Breast epithelium (tissue), 4 donors: Measurements from ENCODE around the gene OR5W2. TPM values are rescaled to one million over a fixed set of nuclear protein-coding genes. Genes with fewer than 3 reads are reported as not detected.
A peak's percentile ranks its signal among the peaks of the same experiment; 100 is the strongest.
"Not testable (repeated sequence)": the region's sequence is repeated elsewhere in the genome, so short reads cannot be mapped to it uniquely, and the experiment has no call there.

Experiments
- DNase-seq, 2 donors: peaks; one replicate each; pipeline ENCODE4 v3.0.0-alpha.2; 2019; ENCODE audit warnings: low spot score in 2 of 2
- H3K27ac ChIP-seq, 2 donors: fragments of 200-600 bp; sonication (generic) in 1 of 2; one replicate each; pipeline ENCODE4 v1.5.1; 2016 to 2019; ENCODE audit warnings: mild to moderate bottlenecking in 1 of 2
- H3K27me3 ChIP-seq, 2 donors: fragments of 200-600 bp; sonication (generic) in 1 of 2; one replicate each; pipeline versions ENCODE4 v1.5.1 to v1.6.0; 2017 to 2019; ENCODE audit warnings: control low read depth in 1 of 2, mild to moderate bottlenecking in 1 of 2
- H3K36me3 ChIP-seq: fragments of 200-600 bp; one replicate; pipeline ENCODE4 v1.5.1; 2019
- H3K4me1 ChIP-seq, 2 donors: fragments of 200-600 bp; sonication (generic); one replicate each; pipeline ENCODE4 v1.5.1; 2016 to 2019; ENCODE audit warnings: control low read depth in 1 of 2
- H3K4me3 ChIP-seq, 3 donors: fragments of 200-600 bp; sonication (generic); 1 replicate in 2 of 3; 2 replicates in 1 of 3; pipeline ENCODE4 v1.5.1; 2016 to 2019; ENCODE audit warnings: mild to moderate bottlenecking in 3 of 3, moderate library complexity in 2 of 3
- H3K9me3 ChIP-seq, 2 donors: fragments of 200-600 bp; sonication (generic) in 1 of 2; one replicate each; pipeline ENCODE4 v1.5.1; 2016 to 2019; ENCODE audit warnings: control low read depth in 1 of 2
- POLR2A ChIP-seq: fragments of 450-650 bp; IDR thresholded peaks from one replicate; pipeline ENCODE4 v1.6.1; 2016; ENCODE audit warnings: antibody characterized with exemption, mild to moderate bottlenecking, moderate library complexity
- POLR2AphosphoS5 ChIP-seq, 3 donors: sonication (generic); formaldehyde crosslinking; IDR thresholded peaks; one replicate each; pipeline ENCODE4 v1.6.1; 2017; ENCODE audit warnings: antibody characterized with exemption in 3 of 3
- intact Hi-C: fragments of 100-400 bp; cut with DNase I; formaldehyde crosslinking; loops from one replicate; pipeline ENCODE4 v1.15.1; 2023; ENCODE audit warnings: low total_unique reads
- total RNA-seq, 3 donors: library from RNA; depleted of rRNA; stranded (reverse); fragments of >200 nt; gene quantifications; one replicate each; pipeline ENCODE4 v1.1.0, GENCODE V29; 2016
- TF ChIP-seq, protein P1 (sequence below), 3 donors: fragments of 450-650 bp; IDR thresholded peaks; one replicate each; pipeline ENCODE4 v1.5.1; 2016 to 2017; ENCODE audit warnings: antibody characterized with exemption in 3 of 3, mild to moderate bottlenecking in 3 of 3, moderate library complexity in 3 of 3

The OR5W2 gene
- total RNA-seq, 3 donors from 2014 or later: not detected

- intact Hi-C loops: no loop called here
- H3K4me3 ChIP-seq: no peak overlapping the region
- H3K27ac ChIP-seq: no peak overlapping the region
- H3K9me3 ChIP-seq: no peaks in the 10 kb centered on the region
- TF ChIP-seq POLR2AphosphoS5 (IDR thresholded peaks at IDR 0.05): no peak
- no peaks in the 10 kb centered on the region for H3K36me3 ChIP-seq
- DNase-seq: no peak
- H3K4me1 ChIP-seq: no peaks in the 10 kb centered on the region
- no peaks in the 10 kb centered on the region for H3K27me3 ChIP-seq
These were observed 6.2 kb upstream of the OR5W2 start for GRCh38 chr11:55920537-55920936.

- no peaks in the 10 kb centered on the region for H3K36me3 ChIP-seq
- no peak for DNase-seq
- no peak overlapping the region for H3K27ac ChIP-seq
- no peaks in the 10 kb centered on the region for H3K9me3 ChIP-seq
- intact Hi-C loops: no loop called here
- TF ChIP-seq, protein P1, sequence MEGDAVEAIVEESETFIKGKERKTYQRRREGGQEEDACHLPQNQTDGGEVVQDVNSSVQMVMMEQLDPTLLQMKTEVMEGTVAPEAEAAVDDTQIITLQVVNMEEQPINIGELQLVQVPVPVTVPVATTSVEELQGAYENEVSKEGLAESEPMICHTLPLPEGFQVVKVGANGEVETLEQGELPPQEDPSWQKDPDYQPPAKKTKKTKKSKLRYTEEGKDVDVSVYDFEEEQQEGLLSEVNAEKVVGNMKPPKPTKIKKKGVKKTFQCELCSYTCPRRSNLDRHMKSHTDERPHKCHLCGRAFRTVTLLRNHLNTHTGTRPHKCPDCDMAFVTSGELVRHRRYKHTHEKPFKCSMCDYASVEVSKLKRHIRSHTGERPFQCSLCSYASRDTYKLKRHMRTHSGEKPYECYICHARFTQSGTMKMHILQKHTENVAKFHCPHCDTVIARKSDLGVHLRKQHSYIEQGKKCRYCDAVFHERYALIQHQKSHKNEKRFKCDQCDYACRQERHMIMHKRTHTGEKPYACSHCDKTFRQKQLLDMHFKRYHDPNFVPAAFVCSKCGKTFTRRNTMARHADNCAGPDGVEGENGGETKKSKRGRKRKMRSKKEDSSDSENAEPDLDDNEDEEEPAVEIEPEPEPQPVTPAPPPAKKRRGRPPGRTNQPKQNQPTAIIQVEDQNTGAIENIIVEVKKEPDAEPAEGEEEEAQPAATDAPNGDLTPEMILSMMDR (IDR thresholded peaks at IDR 0.05): no peak
- TF ChIP-seq POLR2AphosphoS5 (IDR thresholded peaks at IDR 0.05) (no peak), POLR2A (no peak)
- no peaks in the 10 kb centered on the region for H3K4me1 ChIP-seq
- no peaks in the 10 kb centered on the region for H3K27me3 ChIP-seq
- no peak overlapping the region for H3K4me3 ChIP-seq
These were observed 12.1 kb downstream of the OR5W2 start for GRCh38 chr11:55902308-55902707.

DNA sequence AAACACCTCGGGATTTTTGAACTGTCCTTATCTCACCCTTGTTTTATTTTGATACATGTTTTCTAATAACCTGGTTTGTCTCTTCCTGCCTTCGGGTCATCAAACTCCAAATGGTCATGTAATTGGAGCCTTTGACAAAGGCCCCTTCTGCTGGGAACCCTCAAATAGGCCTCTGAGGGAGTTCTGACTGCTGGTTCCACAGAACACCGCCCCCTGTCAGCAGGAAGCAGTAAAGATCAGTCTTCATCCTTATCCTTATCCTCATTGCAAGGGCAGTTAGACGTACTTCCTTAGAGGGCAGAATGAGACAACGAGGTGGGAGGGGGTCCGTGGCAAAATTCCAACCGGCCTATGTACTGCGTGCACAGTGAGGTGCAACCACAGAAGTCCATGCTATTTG is 19.2 kb downstream of the OR5W2 start:
- H3K27me3 ChIP-seq: no peaks in the 10 kb centered on the region
- H3K27ac ChIP-seq: no peak overlapping the region
- no peak overlapping the region for H3K4me3 ChIP-seq
- intact Hi-C loops: no loop called here
- H3K36me3 ChIP-seq: no peaks in the 10 kb centered on the region
- H3K9me3 ChIP-seq: no peaks in the 10 kb centered on the region
- TF ChIP-seq POLR2A: no peak
- TF ChIP-seq POLR2AphosphoS5 (IDR thresholded peaks at IDR 0.05): no peak
- TF ChIP-seq, protein P1 (IDR thresholded peaks at IDR 0.05): no peak
- no peak for DNase-seq
- no peaks in the 10 kb centered on the region for H3K4me1 ChIP-seq

- H3K36me3 ChIP-seq, H3K4me3 ChIP-seq, H3K4me1 ChIP-seq, H3K27ac ChIP-seq, H3K9me3 ChIP-seq, intact Hi-C loops, H3K27me3 ChIP-seq, DNase-seq: not testable (repeated sequence)
These were observed 28.9 kb downstream of the OR5W2 start for GRCh38 chr11:55885481-55885880.

GRCh38 chr11:55884995-55885394 is 29.4 kb downstream of the OR5W2 start:
- intact Hi-C loops, H3K9me3 ChIP-seq, H3K36me3 ChIP-seq: not testable (repeated sequence)

GRCh38 chr11:55882997-55883396 is 31.4 kb downstream of the OR5W2 start, which contains the start of gene TRIM51:
Gene TRIM51 (plus strand): TSS chr11:55883297. CDS start chr11:55885429, 2,132 bp downstream.
- H3K9me3 ChIP-seq, H3K27ac ChIP-seq, DNase-seq, H3K36me3 ChIP-seq, H3K4me3 ChIP-seq, H3K4me1 ChIP-seq, H3K27me3 ChIP-seq, intact Hi-C loops: not testable (repeated sequence)

More at GRCh38 chr11:55884995-55885394, 29.4 kb downstream of the OR5W2 start:
- not testable (repeated sequence) for DNase-seq, H3K27me3 ChIP-seq, H3K27ac ChIP-seq, H3K4me1 ChIP-seq, H3K4me3 ChIP-seq

DNA sequence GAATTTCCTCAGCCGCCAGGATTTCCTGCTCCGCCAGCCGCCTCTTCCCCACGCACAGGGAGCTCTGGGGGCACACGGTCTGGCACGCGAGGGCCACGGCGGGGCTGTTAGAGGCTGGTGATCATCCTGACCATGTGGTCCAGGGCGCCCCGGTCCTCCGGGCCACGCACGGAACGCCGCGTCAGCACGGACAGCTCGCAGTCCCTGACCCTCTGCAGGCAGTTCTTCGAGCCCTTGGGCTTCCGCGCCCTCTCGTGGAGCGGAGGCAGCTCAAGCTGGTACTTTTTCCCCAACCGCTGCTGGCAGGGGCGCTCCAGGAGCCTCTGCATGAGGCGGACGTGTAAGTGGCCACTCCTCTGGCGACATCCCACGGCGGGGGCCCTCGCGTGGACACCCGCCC is 41.2 kb downstream of the OR5W2 start:
- DNase-seq, H3K27ac ChIP-seq, intact Hi-C loops, H3K27me3 ChIP-seq, H3K36me3 ChIP-seq, H3K4me1 ChIP-seq: not testable (repeated sequence)
- Histone ChIP-seq H3K9me3 (peaks cover 8 to 12% of the 10 kb centered on the region in 2 donors), H3K4me3 (peak overlapping the region in 1 of 3 donors; percentile 38)

DNA sequence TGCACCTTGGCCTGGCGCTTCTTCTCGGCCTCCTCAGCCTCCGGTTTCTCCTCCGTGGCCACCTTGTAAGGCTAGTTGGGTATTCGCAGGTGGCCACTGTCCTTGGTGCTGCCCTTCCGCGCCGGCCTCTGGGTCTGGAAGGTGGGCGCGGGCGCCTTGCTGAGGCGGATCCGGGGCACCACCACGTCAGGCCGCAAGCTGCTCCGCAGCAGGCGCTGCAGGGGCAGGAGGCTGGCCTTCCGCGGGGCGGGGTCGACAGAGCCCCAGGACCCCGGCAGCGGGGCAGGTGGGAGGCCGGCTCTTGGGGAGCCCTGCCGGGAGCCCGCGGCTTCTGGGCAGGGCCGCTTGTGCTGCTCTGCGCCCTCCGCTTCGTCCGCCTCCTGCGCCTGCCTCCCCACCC is 41.7 kb downstream of the OR5W2 start:
- H3K36me3 ChIP-seq, H3K4me1 ChIP-seq, H3K27me3 ChIP-seq, H3K27ac ChIP-seq, intact Hi-C loops, DNase-seq: not testable (repeated sequence)
- peaks cover 8 to 12% of the 10 kb centered on the region in 2 donors for H3K9me3 ChIP-seq
- H3K4me3 ChIP-seq: peak overlapping the region in 1 of 3 donors; percentile 38

GRCh38 chr11:55867354-55867753 is 47.0 kb downstream of the OR5W2 start:
- H3K27ac ChIP-seq, H3K27me3 ChIP-seq, DNase-seq, H3K36me3 ChIP-seq, intact Hi-C loops, H3K4me1 ChIP-seq, H3K9me3 ChIP-seq, H3K4me3 ChIP-seq: not testable (repeated sequence)
